Activated T-cell treated with anti-CD3 and anti-CD28 coated beads, Interleukin-2, amount 50 U/mL, for 1 hour (primary cell): ENCODE results near the gene TTC24.
"Not testable (repeated sequence)": the region's sequence is repeated elsewhere in the genome, so short reads cannot be mapped to it uniquely, and the experiment has no call there.

Experiments
- DNase-seq: peaks from one replicate; pipeline ENCODE4 v3.0.0-alpha.2; 2020

TTC24 gene

GRCh38 chr1:156555715-156556114, 23.8 kb upstream of the TTC24 start:
- no peak for DNase-seq

DNA sequence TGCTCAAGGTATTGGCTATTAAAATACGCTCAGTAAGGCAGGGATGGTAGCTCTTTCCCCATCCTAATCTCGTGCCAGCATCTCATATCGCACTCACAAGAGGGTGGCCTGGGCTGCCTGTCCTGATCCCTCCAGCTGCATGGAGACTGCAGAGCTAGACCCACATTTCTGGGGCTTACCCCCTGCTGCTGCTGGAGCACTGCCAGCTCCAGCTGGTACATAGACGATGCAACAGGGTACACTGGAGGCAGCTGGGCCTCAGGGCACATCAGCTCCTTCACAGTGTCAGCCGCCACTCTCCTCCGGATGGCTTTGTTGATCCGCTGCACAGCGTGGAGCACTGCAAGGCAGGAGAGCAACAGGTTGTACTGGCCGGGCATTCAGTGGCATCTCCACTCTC, 23.2 kb upstream of the TTC24 start:
- no peak for DNase-seq

- no peak for DNase-seq
Observed at GRCh38 chr1:156559086-156559796, 20.3 kb upstream of the TTC24 start.

- DNase-seq = no peak
Observed at GRCh38 chr1:156559797-156560385, 19.6 kb upstream of the TTC24 start.

- DNase-seq = no peak
Observed at GRCh38 chr1:156560585-156561163, 18.8 kb upstream of the TTC24 start.

DNA sequence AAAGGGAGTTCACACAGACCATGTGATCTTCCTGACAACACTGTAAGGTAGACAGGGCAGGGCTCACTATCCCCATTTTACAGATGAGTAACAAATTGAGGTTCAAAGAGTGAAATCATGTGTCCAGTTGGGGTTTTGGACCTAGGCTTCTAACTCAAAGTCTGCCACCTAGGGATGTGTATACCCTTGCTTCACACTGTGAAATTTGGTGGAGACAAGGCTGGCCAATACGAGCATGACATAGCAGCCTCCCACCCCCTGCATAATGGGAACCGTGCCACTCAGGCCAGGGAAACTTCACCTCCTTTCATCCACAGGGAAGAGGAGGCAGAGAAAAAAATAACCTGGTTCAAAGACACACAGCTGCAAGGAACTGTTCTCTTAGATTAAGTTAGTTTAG, 14.0 kb upstream of the TTC24 start:
- DNase-seq = no peak

DNA sequence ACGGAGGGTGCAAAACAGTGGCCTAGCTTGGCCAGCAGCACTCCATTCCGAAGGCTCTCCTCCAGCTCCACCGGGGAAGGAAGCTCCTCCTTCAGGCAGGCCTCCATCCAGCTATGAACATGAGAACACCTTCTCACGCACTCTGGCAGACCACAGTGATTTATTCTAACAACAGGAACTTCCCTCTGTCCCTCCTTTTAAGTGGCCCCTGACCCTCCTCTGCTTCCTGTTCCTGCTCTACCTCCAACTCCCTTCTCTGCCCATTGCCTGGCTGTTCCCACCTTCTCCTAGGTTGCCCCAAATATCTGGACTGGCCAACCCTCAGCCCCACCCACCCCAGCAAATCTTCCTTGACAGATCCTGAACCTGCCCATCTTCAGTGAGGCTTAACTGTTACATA, 13.1 kb upstream of the TTC24 start:
- DNase-seq = no peak

DNA sequence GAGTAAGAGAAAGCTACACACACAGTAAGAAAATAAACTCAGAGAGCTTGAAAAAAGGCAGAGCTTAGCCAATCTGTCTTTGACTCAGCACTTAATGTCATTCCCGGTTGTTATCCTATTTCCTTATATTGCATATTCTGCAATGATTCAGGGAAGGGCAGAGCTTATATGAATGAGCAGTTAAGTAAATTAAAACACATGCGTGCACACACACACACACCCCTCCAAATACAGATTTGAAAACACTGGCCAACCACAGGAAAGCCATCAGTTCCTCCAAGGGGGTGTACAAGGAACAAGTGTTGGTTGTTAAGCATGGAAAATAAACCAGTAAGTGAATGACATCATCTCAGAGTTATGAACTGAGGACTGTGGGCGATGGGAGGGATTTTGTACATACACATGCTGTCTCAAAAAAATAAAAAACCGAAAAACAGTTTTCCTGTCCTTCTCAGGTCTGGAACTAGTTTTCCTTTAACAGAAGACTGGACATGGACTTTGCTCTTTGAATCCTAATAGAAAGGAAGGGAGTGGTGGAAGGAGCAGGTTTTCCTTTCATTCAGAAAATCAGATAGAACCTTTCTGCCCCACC, 8.2 kb upstream of the TTC24 start:
- no peak for DNase-seq

- peak; percentile 72 for DNase-seq
Observed at GRCh38 chr1:156571919-156572662, 7.4 kb upstream of the TTC24 start, which contains the start of gene IQGAP3. TSS of gene IQGAP3 (minus strand) at chr1:156572565. CDS start at chr1:156572529, 36 bp downstream.

DNA sequence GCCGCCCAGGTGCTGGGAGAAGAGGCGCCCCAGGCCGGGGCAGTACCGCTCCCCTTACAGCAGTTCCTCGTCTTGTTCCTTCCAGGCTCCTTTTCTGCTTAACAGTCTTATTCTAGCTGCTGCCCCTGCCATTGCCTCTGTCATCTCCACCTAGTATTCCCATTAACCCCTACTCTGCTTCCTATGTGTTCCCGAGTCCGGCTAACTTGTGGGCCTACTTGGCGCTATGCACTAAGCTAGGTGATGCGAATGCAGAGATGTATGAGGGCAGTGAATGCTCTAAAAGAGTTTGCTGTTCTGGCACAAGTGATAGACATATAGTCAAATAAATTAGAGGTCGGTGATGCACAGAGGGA, 6.9 kb upstream of the TTC24 start:
- DNase-seq = no peak

DNA sequence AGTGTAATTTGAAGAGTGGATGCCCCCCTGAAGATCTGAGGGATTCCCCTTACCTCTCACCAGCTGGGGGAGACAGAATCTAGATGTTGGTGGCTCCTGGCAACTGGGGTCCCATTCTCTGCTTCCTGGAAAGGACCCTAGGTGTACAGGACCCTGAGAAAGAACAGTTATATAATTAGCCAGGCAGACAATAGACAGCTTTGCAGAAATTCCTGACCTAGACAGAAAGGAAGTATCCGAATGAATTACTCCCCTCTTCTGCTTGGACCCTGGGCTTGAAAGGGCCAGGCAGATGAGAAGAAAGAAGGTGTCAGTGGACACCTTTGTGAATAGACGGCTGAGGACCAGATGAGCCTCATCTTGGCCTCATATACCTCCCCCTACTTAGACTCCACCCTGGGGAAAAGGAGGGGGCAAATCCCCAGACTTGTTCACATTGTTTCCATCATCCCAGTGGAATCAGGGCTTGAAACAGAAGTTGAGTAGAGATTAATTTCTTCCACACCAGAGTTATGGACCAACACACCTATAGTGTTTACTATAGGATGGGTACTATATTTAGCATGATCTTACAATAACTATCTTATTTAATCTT, 5.4 kb upstream of the TTC24 start:
- DNase-seq = no peak

GRCh38 chr1:156577550-156577949, 2.0 kb upstream of the TTC24 start:
- DNase-seq = no peak

GRCh38 chr1:156578055-156578454, 1.5 kb upstream of the TTC24 start:
- DNase-seq = no peak

- peak; percentile 57 for DNase-seq
Observed at GRCh38 chr1:156581661-156582387, 2.3 kb downstream of the TTC24 start.

DNA sequence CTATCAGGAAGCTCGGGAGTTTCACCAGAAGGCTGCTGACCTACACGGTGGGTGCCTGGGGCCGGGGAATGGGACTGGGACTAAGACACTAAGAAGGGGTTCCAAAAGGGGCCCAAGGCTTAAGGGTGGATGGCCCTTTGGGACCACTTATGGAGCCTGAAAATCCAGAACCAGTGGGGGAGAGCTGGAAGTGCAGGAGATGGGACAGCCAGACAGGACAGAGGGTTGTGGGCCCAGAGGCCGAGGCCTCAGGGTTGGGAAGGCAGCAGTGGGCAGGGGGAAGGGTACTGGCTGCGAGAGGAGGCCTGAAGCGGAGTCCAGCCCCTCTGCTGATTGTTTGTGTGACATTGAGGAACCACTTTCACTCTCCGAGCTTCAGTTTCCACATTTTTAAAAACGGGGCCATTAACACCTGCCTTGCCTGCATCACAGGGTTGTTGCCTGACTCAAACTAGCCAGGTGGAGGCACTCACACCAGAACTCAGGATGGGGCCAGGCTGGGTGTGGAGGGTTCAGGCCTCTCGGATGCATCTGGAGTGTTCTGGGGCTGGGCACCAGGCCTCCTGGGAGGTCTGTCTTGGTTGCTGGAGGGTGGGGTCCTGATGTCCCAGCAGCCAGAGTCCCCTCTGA, 3.0 kb downstream of the TTC24 start:
- DNase-seq = peak; percentile 28

DNA sequence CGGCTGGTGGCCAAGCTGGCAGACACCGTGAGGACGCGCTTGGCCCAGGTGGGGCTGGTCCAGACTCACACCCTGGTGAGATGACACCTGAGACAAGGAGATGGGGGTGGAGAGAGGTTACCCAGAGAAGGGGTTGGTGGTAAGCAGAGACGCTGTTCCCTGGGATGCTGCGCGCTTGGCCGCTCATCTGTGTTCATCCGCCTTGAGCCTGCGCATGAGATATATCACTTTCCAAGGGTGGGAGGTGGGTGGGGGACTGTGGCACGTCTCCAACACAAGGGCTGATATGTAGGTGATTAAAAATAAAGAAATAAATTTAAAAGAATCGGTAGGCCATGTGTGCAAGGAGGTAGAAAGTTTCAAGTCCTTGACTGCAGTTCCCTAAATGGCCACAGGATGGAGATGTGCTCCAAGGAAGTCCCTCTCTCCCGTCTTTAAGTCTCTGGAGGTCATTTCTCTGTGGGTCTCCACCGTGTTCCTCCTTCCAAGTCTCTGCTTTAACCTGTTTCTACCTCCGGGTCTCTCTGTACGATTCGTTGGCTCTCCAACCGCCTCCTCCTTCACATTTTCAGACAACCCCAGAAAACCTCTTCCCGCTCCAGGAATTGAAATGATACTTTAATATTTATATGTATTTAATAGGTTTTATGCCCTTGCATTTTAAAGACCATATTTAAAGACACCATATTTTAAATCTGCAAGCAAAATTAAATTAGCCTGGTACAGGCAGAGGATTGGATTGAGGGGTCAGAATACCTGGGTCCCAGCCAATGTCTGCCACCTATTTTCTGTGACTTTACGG, 4.5 kb downstream of the TTC24 start:
- peak; percentile 57 for DNase-seq

GRCh38 chr1:156584813-156585212, 5.3 kb downstream of the TTC24 start:
- no peak for DNase-seq

DNA sequence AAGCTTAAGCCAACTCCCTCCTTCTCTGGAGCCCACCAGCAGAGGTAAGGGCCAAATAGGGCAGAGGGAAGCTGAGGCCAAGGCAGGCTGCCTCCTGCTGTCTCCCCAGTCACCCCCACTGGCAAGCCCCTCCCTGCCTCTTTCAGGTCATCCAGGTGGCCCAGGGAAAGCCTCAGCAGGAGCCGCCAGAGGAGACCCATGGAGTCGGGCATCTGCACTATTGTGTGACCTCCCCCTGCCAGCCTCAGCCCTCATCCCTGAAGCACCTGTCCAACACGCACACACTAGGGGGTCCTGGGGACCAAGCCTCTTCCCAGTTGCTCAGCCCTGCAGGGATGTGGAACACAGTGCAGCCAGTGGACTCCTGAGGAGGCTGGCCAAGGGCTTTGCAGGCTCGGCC, 6.8 kb downstream of the TTC24 start:
- no peak for DNase-seq

DNA sequence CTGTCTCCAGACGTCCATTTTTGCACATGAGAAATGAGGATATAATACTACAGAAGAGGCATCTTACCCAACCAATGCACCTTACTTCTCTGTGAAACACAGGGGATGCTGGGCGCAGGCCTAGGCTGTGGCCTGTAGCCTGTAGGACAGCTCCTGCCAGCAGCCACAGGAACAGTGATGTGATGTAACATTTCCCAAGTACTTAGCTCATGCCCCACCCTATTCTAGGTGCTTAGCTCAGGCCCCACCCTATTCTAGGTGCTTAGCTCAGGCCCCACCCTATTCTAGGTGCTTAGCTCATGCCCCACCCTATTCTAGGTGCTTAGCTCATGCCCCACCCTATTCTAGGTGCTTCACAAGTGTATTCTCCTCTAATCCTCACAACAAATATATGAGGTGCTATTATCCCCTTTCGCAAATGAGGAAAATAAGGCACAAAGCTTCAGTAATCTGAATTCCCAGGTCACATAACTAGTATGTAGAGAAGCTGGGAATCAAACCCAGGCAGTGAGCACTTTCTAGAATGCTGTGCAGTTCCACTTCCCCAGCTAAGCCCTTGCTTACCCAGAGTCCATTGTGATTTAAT, 7.5 kb downstream of the TTC24 start:
- no peak for DNase-seq

DNA sequence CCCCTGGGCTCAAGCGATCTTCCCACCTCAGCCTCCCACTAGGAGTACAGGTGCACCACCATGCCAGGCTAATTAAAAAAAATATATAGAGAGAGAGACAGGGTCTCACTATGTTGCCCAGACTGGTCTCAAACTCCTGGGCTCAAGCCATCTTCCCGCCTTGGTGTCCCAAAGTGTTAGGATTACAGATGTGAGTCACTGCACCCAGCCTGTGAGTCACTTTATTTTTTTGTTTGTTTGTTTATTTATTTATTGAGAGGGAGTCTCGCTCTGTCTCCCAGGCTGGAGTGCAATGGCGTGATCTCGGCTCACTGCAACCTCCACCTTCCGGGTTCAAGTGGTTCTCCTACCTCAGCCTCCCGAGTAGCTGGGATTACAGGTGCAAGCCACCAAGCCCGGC, 8.4 kb downstream of the TTC24 start:
- DNase-seq = not testable (repeated sequence)

DNA sequence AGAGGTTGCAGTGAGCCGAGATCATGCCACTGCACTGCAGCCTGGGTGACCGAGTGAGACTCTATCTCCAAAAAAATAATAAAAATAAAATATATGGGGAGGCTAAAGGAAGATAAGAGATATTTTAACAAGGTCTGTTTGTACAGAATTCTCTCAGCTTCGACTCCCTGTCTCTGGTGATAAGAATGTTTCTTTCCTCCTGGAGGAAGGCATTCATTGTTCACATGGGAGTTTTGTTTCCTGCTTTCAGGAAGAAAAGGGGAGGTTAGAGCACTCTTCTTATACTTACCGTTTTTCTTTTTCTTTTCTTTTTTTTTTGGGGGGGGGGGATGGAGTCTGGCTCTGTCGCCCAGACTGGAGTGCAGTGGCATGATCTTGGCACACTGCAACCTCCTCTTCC, 10.0 kb downstream of the TTC24 start:
- DNase-seq = no peak
